A549 (cell line): ENCODE measurements around the gene SKIC2.

Experiments
- CEBPB ChIP-seq, 2 experiments: fragments of >200 bp in 1 of 2; sonication (Bioruptor Twin) in 1 of 2; formaldehyde crosslinking in 1 of 2; IDR thresholded peaks; 2 replicates each; pipeline ENCODE4 v1.6.1; 2012 to 2016
- CHD2 ChIP-seq: fragments of 150-350 bp; IDR thresholded peaks from 2 replicates; pipeline ENCODE4 v1.6.1; 2014; ENCODE audit warnings: low read length; ENCODE audit not compliant: partially characterized antibody
- EP300 ChIP-seq, 2 experiments: fragments of >200 bp; sonication (Bioruptor Twin); formaldehyde crosslinking; IDR thresholded peaks; 2 replicates in 1 of 2; 3 replicates in 1 of 2; pipeline ENCODE4 v1.6.1; 2016 to 2017
- FOXS1 ChIP-seq: fragments of 250-450 bp; sonication (Bioruptor Pico); IDR thresholded peaks from 2 replicates; pipeline ENCODE4 v1.5.0; 2020; ENCODE audit warnings: mild to moderate bottlenecking, moderate library complexity
- HOXA7 ChIP-seq: fragments of 250-450 bp; sonication (Bioruptor Pico); IDR thresholded peaks from 2 replicates; pipeline ENCODE4 v1.5.0; 2020; ENCODE audit warnings: mild to moderate bottlenecking, moderate library complexity
- KDM5A ChIP-seq: fragments of 200-600 bp; sonication (generic); IDR thresholded peaks from 2 replicates; pipeline ENCODE4 v1.6.1; 2016; ENCODE audit warnings: antibody characterized with exemption, mild to moderate bottlenecking
- POLR2A ChIP-seq: IDR thresholded peaks from 2 replicates; pipeline ENCODE4 v1.6.1; 2012; ENCODE audit warnings: mild to moderate bottlenecking, low read length
- RAD21 ChIP-seq, 2 experiments: fragments of >200 bp in 1 of 2; sonication (Bioruptor Twin) in 1 of 2; formaldehyde crosslinking in 1 of 2; IDR thresholded peaks in 1 of 2; conservative IDR thresholded peaks in 1 of 2; 2 replicates in 1 of 2; 3 replicates in 1 of 2; pipeline ENCODE4 v1.6.1; 2012 to 2018; ENCODE audit warnings: inconsistent platforms in 1 of 2
- RCOR1 ChIP-seq: fragments of 150-350 bp; IDR thresholded peaks from 2 replicates; pipeline ENCODE4 v1.6.1; 2014; ENCODE audit warnings: antibody characterized with exemption, low read length, low read depth
- RFX5 ChIP-seq: fragments of 450-650 bp; IDR thresholded peaks from 2 replicates; pipeline ENCODE4 v1.7.1; 2014; ENCODE audit warnings: antibody characterized with exemption, mild to moderate bottlenecking, moderate library complexity
- SMC3 ChIP-seq: fragments of >200 bp; sonication (Bioruptor Twin); formaldehyde crosslinking; IDR thresholded peaks from 3 replicates; pipeline ENCODE4 v1.6.1; 2018; ENCODE audit warnings: inconsistent platforms
- TF ChIP-seq, protein P1 (sequence below): fragments of >200 bp; sonication (Bioruptor Twin); formaldehyde crosslinking; IDR thresholded peaks from 3 replicates; pipeline ENCODE4 v1.5.1; 2016

DNA sequence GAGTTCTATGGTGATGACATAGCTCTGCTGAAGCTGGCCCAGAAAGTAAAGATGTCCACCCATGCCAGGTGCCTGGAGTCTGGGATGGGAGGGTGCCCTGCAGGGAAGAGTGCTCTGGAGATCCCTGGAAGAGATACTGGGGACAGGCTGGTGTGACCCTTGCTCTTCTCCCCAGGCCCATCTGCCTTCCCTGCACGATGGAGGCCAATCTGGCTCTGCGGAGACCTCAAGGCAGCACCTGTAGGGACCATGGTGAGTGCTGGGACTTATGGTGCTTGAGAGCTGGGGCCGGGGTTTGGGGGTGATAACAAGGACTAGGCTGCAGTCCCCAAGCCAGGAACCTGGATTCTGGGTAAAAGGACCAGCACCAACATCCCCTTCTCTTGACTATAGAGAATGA lies 15.2 kb upstream of the SKIC2 start:
- TF ChIP-seq, protein P1, sequence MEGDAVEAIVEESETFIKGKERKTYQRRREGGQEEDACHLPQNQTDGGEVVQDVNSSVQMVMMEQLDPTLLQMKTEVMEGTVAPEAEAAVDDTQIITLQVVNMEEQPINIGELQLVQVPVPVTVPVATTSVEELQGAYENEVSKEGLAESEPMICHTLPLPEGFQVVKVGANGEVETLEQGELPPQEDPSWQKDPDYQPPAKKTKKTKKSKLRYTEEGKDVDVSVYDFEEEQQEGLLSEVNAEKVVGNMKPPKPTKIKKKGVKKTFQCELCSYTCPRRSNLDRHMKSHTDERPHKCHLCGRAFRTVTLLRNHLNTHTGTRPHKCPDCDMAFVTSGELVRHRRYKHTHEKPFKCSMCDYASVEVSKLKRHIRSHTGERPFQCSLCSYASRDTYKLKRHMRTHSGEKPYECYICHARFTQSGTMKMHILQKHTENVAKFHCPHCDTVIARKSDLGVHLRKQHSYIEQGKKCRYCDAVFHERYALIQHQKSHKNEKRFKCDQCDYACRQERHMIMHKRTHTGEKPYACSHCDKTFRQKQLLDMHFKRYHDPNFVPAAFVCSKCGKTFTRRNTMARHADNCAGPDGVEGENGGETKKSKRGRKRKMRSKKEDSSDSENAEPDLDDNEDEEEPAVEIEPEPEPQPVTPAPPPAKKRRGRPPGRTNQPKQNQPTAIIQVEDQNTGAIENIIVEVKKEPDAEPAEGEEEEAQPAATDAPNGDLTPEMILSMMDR: no peak
- TF ChIP-seq CEBPB (IDR thresholded peaks at IDR 0.05) (no peak), POLR2A (no peak), RAD21 (conservative IDR thresholded peaks at IDR 0.05 in 1 of 2, IDR thresholded peaks at IDR 0.05 in 1 of 2) (no peak), RCOR1 (no peak), CHD2 (no peak), FOXS1 (CRISPR knock-in tag) (no peak), SMC3 (no peak), RFX5 (no peak), KDM5A (no peak), HOXA7 (CRISPR knock-in tag) (no peak), EP300 (IDR thresholded peaks at IDR 0.05) (no peak)
